Erythroblast (primary cell): ENCODE data around the gene CDK18.
A peak's percentile ranks its signal among the peaks of the same experiment; 100 is the strongest.
"Not testable (repeated sequence)": the region's sequence is repeated elsewhere in the genome, so short reads cannot be mapped to it uniquely, and the experiment has no call there.

ENCODE experiments used
- DNase-seq, 2 experiments: peaks; one replicate each; lab custom pipeline; 2025; lab: John Stamatoyannopoulos, UW
- GATA1 ChIP-seq: IDR thresholded peaks from 2 replicates; pipeline ENCODE4 v1.6.1; 2011; ENCODE audit warnings: low read depth, mild to moderate bottlenecking, control low read depth, low read length, moderate library complexity
- POLR2A ChIP-seq: IDR thresholded peaks from 2 replicates; pipeline ENCODE4 v1.6.1; 2011; ENCODE audit warnings: mild to moderate bottlenecking, low read length

The CDK18 gene

GRCh38 chr1:205474571-205474970 is 29.9 kb upstream of the CDK18 start:
- no peak for TF ChIP-seq GATA1
- TF ChIP-seq POLR2A = no peak
- no peak for DNase-seq

- TF ChIP-seq POLR2A (no peak), GATA1 (no peak)
- DNase-seq = no peak
Observed at GRCh38 chr1:205475855-205476254, 28.6 kb upstream of the CDK18 start.

- DNase-seq = no peak
Observed at GRCh38 chr1:205476648-205477047, 27.8 kb upstream of the CDK18 start.

GRCh38 chr1:205477121-205477758 is 27.2 kb upstream of the CDK18 start:
- no peak for DNase-seq
- no peak for TF ChIP-seq GATA1
- no peak for TF ChIP-seq POLR2A

More at GRCh38 chr1:205476648-205477047, 27.8 kb upstream of the CDK18 start:
- TF ChIP-seq POLR2A (no peak), GATA1 (no peak)

- TF ChIP-seq GATA1 = no peak
- TF ChIP-seq POLR2A = no peak
Observed at GRCh38 chr1:205477759-205478247, 26.7 kb upstream of the CDK18 start.

GRCh38 chr1:205478985-205479384 is 25.5 kb upstream of the CDK18 start:
- DNase-seq = not testable (repeated sequence)

More at GRCh38 chr1:205477759-205478247, 26.7 kb upstream of the CDK18 start:
- no peak for DNase-seq

- DNase-seq = no peak
- TF ChIP-seq GATA1 (no peak), POLR2A (no peak)
Observed at GRCh38 chr1:205480349-205480985, 24.0 kb upstream of the CDK18 start.

GRCh38 chr1:205481218-205481617 is 23.3 kb upstream of the CDK18 start:
- TF ChIP-seq GATA1 (no peak), POLR2A (no peak)
- no peak for DNase-seq

GRCh38 chr1:205481629-205482151 is 22.8 kb upstream of the CDK18 start:
- no peak for DNase-seq
- TF ChIP-seq GATA1 = no peak
- TF ChIP-seq POLR2A = no peak

GRCh38 chr1:205482587-205482986 is 21.9 kb upstream of the CDK18 start:
- DNase-seq = not testable (repeated sequence)

- TF ChIP-seq POLR2A (no peak), GATA1 (no peak)
- no peak for DNase-seq
Observed at GRCh38 chr1:205483372-205483771, 21.1 kb upstream of the CDK18 start.

- TF ChIP-seq POLR2A = no peak
- no peak for TF ChIP-seq GATA1
- DNase-seq = peak; percentile 64 to 72
Observed at GRCh38 chr1:205484985-205485967, 19.2 kb upstream of the CDK18 start.

- TF ChIP-seq POLR2A = no peak
- no peak for TF ChIP-seq GATA1
- DNase-seq = no peak
Observed at GRCh38 chr1:205486258-205486657, 18.2 kb upstream of the CDK18 start.

GRCh38 chr1:205488074-205488723 is 16.3 kb upstream of the CDK18 start:
- DNase-seq = peak; percentile 32 to 57
- TF ChIP-seq GATA1 = no peak
- TF ChIP-seq POLR2A = no peak
